ENCODE measurements around the gene CORIN. TPM values are rescaled to one million over a fixed set of nuclear protein-coding genes. Genes with fewer than 3 reads are reported as not detected.
"Not testable (repeated sequence)": the region's sequence is repeated elsewhere in the genome, so short reads cannot be mapped to it uniquely, and the experiment has no call there.

Gene CORIN
- total RNA-seq, 6 experiments from 2014 or later: 0.12 to 0.44 (median 0.16) TPM; not detected in 1

DNA sequence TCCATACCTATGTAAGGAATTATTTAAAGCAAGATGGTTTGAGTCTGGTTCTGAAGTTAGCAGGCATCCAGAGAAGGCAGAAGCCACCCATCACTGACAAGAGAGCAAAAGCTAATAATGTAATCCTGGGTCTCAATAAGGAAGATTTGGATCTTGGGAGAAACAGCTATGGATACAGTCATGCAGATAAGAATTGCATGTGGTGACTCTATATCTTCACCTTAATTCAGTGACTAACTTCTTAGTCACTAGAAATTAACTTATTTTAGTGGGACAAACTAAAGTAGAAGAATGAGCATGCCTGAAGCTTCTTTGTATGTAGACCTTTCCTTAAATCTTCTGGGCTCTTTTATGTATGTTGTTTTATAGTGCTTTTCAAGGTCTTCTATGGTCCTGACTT, 286.2 kb downstream of the CORIN start:
- peaks cover 0 to 16% (median 0%) of the 10 kb centered on the region in 4 donors for H3K36me3 ChIP-seq
- intact Hi-C loops (cut with DNase I): no loop called here
- no peak for DNase-seq
- H3K9me3 ChIP-seq: no peaks in the 10 kb centered on the region
- no peaks in the 10 kb centered on the region for H3K4me1 ChIP-seq
- no peak for ATAC-seq
- no peak for TF ChIP-seq POLR2A (IDR thresholded peaks at IDR 0.05)
- TF ChIP-seq, protein P1, sequence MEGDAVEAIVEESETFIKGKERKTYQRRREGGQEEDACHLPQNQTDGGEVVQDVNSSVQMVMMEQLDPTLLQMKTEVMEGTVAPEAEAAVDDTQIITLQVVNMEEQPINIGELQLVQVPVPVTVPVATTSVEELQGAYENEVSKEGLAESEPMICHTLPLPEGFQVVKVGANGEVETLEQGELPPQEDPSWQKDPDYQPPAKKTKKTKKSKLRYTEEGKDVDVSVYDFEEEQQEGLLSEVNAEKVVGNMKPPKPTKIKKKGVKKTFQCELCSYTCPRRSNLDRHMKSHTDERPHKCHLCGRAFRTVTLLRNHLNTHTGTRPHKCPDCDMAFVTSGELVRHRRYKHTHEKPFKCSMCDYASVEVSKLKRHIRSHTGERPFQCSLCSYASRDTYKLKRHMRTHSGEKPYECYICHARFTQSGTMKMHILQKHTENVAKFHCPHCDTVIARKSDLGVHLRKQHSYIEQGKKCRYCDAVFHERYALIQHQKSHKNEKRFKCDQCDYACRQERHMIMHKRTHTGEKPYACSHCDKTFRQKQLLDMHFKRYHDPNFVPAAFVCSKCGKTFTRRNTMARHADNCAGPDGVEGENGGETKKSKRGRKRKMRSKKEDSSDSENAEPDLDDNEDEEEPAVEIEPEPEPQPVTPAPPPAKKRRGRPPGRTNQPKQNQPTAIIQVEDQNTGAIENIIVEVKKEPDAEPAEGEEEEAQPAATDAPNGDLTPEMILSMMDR (IDR thresholded peaks at IDR 0.05): no peak
- no peaks in the 10 kb centered on the region for H3K27me3 ChIP-seq
- no peak overlapping the region for H3K4me3 ChIP-seq
- H3K27ac ChIP-seq: no peak overlapping the region

DNA sequence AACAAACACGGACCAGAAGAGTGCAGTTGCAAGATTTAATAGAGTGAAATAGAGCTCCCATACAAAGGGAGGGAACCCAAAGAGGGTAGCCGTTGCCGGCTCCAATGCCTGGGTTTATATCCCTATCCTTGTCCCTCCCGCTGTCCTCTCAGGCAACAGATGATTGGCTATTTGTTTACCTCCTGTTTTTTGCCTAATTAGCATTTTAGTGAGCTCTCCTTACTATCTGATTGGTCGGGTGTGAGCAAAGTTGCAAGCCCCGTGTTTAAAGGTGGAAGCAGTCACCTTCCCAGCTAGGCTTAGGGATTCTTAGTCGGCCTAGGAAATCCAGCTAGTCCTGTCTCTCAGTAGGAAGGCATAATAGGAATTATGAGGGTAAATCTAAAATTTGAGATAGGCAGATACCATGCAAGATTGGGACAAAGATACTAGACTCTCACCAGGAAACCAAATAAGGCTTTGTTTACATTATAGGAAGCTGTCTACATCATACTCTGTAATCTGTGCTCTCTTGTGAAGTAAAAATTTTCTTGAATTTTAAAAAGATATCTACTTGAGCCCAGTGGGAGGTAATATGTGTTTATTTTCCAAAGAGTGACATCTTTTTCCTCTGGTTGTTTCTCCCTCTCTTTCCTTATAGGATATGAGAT, 286.8 kb downstream of the CORIN start:
- intact Hi-C loops (cut with DNase I): no loop called here
- ATAC-seq: no peak
- no peaks in the 10 kb centered on the region for H3K9me3 ChIP-seq
- H3K27ac ChIP-seq: no peak overlapping the region
- H3K27me3 ChIP-seq: no peaks in the 10 kb centered on the region
- H3K4me3 ChIP-seq: no peak overlapping the region
- no peak for TF ChIP-seq POLR2A (IDR thresholded peaks at IDR 0.05)
- TF ChIP-seq, protein P1 (IDR thresholded peaks at IDR 0.05): no peak
- peaks cover 0 to 20% (median 0%) of the 10 kb centered on the region in 4 donors for H3K36me3 ChIP-seq
- H3K4me1 ChIP-seq: no peaks in the 10 kb centered on the region
- WGBS (ENCODE audit: insufficient coverage, low coverage, low lambda C conversion rate, missing lambda C conversion rate): 88% methylated on average over 6 of the region's 7 CpGs
- DNase-seq: no peak

DNA sequence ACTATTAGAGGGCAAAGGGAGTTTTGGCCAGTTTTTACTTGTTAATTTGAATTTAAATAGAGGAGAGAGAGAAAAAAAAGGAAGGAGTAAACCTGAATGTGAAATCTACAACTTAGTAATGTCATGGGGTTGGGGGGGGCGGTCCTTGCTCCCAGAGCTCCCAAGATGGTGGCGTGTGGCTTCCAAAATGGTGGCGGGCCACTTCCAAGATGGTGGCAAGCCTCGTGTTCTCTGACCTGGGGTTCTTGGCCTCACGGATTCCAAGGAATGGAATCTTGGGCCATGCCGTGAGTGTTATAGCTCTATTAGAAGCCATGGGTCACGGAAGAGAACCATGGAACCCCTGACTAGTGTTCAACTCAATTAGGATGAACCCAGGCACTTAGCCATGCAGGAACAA, 287.5 kb downstream of the CORIN start:
- DNase-seq; intact Hi-C loops (cut with DNase I); H3K27me3 ChIP-seq; H3K4me1 ChIP-seq; H3K4me3 ChIP-seq; H3K9me3 ChIP-seq; ATAC-seq; H3K27ac ChIP-seq: not testable (repeated sequence)
- WGBS (ENCODE audit: insufficient coverage, low coverage, low lambda C conversion rate, missing lambda C conversion rate): 85% methylated on average over 4 of the region's 7 CpGs
- H3K36me3 ChIP-seq: peaks cover 0 to 20% (median 0%) of the 10 kb centered on the region in 4 donors

Small RNA genes within 50 kb of the gene (microRNA-seq; reads per million reads assigned to microRNA genes)
- gene MIR8053: 0 reads per million in 2 donors

Small RNA genes within 50 kb of the gene (small RNA-seq; reads per million reads assigned to genes)
- gene MIR8053: 0 reads per million in 2 experiments

Other genes starting within 250 kb of the CORIN start
- 10 to 100 TPM in 2 of 6 experiments, 1 to 10 TPM in 4; 4.9 to 11.0 (median 7.9) TPM for gene NFXL1, start 76.5 kb upstream of the CORIN start, total RNA-seq
- gene CNGA1, start 178.6 kb upstream of the CORIN start, total RNA-seq: 10 to 100 TPM in 4 of 6 experiments, 1 to 10 TPM in 2; 8.1 to 14.9 (median 11.1) TPM
- gene NIPAL1, start 178.7 kb upstream of the CORIN start, total RNA-seq: 10 to 100 TPM in 2 of 6 experiments, 1 to 10 TPM in 4; 4.8 to 11.9 (median 7.6) TPM